Fibroblast of the conjunctiva (primary cell): ENCODE measurements around the gene SRGAP1.
A peak's percentile ranks its signal among the peaks of the same experiment; 100 is the strongest.
"Not testable (repeated sequence)": the region's sequence is repeated elsewhere in the genome, so short reads cannot be mapped to it uniquely, and the experiment has no call there.

Experiments used
- DNase-seq: peaks from one replicate; pipeline ENCODE4 v3.0.0-alpha.2; 2010; ENCODE audit warnings: low read depth

Gene SRGAP1

GRCh38 chr12:64053117-64053516 is 208.6 kb downstream of the SRGAP1 start:
- DNase-seq, result no peak

- no peak for DNase-seq
Observed at GRCh38 chr12:64054079-64054520, 209.6 kb downstream of the SRGAP1 start.

- DNase-seq, result no peak
Observed at GRCh38 chr12:64056741-64057140, 212.2 kb downstream of the SRGAP1 start.

GRCh38 chr12:64057706-64058105 is 213.2 kb downstream of the SRGAP1 start:
- DNase-seq, result no peak

- no peak for DNase-seq
Observed at GRCh38 chr12:64058541-64059265, 214.2 kb downstream of the SRGAP1 start.

- DNase-seq, result no peak
Observed at GRCh38 chr12:64059685-64060084, 215.2 kb downstream of the SRGAP1 start.

- no peak for DNase-seq
Observed at GRCh38 chr12:64061868-64062375, 217.4 kb downstream of the SRGAP1 start.

GRCh38 chr12:64063121-64063520 is 218.6 kb downstream of the SRGAP1 start:
- no peak for DNase-seq

- no peak for DNase-seq
Observed at GRCh38 chr12:64064240-64064639, 219.7 kb downstream of the SRGAP1 start.

- no peak for DNase-seq
Observed at GRCh38 chr12:64064706-64065105, 220.2 kb downstream of the SRGAP1 start.

GRCh38 chr12:64065881-64066451 is 221.5 kb downstream of the SRGAP1 start:
- DNase-seq, result no peak

- no peak for DNase-seq
Observed at GRCh38 chr12:64066776-64067175, 222.3 kb downstream of the SRGAP1 start.

GRCh38 chr12:64070454-64070853 is 226.0 kb downstream of the SRGAP1 start:
- no peak for DNase-seq

GRCh38 chr12:64072916-64073575 is 228.5 kb downstream of the SRGAP1 start:
- no peak for DNase-seq

- DNase-seq, result not testable (repeated sequence)
Observed at GRCh38 chr12:64076565-64076964, 232.1 kb downstream of the SRGAP1 start.

- no peak for DNase-seq
Observed at GRCh38 chr12:64077922-64078321, 233.4 kb downstream of the SRGAP1 start.

- DNase-seq, result no peak
Observed at GRCh38 chr12:64080319-64081007, 236.0 kb downstream of the SRGAP1 start.

- no peak for DNase-seq
Observed at GRCh38 chr12:64081008-64081404, 236.5 kb downstream of the SRGAP1 start.

GRCh38 chr12:64082116-64082515 is 237.6 kb downstream of the SRGAP1 start:
- DNase-seq, result no peak

GRCh38 chr12:64082866-64083268 is 238.4 kb downstream of the SRGAP1 start:
- no peak for DNase-seq

- DNase-seq, result peak; percentile 97
Observed at GRCh38 chr12:64083285-64084210, 239.0 kb downstream of the SRGAP1 start.
